Nephron (organoid): Measurements from ENCODE around the gene SPIRE2.

Experiments
- H3K27ac Mint-ChIP-seq, 3 experiments: 2 replicates each; pipeline ENCODE4 v1.8.0; 2020; ENCODE audit warnings: mixed read lengths in 3 of 3, mild to moderate bottlenecking in 2 of 3, moderate library complexity in 1 of 3
- H3K27me3 Mint-ChIP-seq: 2 replicates; pipeline ENCODE4 v1.8.0; 2021; ENCODE audit warnings: low read depth, mild to moderate bottlenecking, moderate library complexity, mixed read lengths
- H3K36me3 Mint-ChIP-seq: 2 replicates; pipeline ENCODE4 v1.8.0; 2020; ENCODE audit warnings: low read depth, mixed read lengths
- H3K4me1 Mint-ChIP-seq: 2 replicates; pipeline ENCODE4 v1.8.0; 2020; ENCODE audit warnings: mixed read lengths
- H3K4me3 Mint-ChIP-seq, 3 experiments: 2 replicates each; pipeline ENCODE4 v1.8.0; 2020; ENCODE audit warnings: mild to moderate bottlenecking in 3 of 3, mixed read lengths in 3 of 3, moderate library complexity in 2 of 3
- H3K9me3 Mint-ChIP-seq: 2 replicates; pipeline ENCODE4 v1.8.0; 2020; ENCODE audit warnings: mixed read lengths
- TF ChIP-seq, protein P1 (sequence below), 3 experiments: fragments of 200-600 bp; sonication (generic); IDR thresholded peaks; one replicate each; pipeline ENCODE4 v1.5.0; 2021; ENCODE audit warnings: antibody characterized with exemption in 3 of 3; ENCODE audit not compliant: unreplicated experiment in 3 of 3

The SPIRE2 gene

GRCh38 chr16:89845417-89845816, 17.1 kb downstream of the SPIRE2 start:
- Mint-ChIP-seq H3K27ac (no peak overlapping the region), H3K4me1 (peaks cover 4% of the 10 kb centered on the region), H3K4me3 (no peak overlapping the region), H3K9me3 (no peaks in the 10 kb centered on the region), H3K36me3 (no peaks in the 10 kb centered on the region), H3K27me3 (peaks cover 6% of the 10 kb centered on the region)
- TF ChIP-seq, protein P1, sequence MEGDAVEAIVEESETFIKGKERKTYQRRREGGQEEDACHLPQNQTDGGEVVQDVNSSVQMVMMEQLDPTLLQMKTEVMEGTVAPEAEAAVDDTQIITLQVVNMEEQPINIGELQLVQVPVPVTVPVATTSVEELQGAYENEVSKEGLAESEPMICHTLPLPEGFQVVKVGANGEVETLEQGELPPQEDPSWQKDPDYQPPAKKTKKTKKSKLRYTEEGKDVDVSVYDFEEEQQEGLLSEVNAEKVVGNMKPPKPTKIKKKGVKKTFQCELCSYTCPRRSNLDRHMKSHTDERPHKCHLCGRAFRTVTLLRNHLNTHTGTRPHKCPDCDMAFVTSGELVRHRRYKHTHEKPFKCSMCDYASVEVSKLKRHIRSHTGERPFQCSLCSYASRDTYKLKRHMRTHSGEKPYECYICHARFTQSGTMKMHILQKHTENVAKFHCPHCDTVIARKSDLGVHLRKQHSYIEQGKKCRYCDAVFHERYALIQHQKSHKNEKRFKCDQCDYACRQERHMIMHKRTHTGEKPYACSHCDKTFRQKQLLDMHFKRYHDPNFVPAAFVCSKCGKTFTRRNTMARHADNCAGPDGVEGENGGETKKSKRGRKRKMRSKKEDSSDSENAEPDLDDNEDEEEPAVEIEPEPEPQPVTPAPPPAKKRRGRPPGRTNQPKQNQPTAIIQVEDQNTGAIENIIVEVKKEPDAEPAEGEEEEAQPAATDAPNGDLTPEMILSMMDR (IDR thresholded peaks at IDR 0.05; ENCODE audit: unreplicated experiment in 3 of 3) = no peak

DNA sequence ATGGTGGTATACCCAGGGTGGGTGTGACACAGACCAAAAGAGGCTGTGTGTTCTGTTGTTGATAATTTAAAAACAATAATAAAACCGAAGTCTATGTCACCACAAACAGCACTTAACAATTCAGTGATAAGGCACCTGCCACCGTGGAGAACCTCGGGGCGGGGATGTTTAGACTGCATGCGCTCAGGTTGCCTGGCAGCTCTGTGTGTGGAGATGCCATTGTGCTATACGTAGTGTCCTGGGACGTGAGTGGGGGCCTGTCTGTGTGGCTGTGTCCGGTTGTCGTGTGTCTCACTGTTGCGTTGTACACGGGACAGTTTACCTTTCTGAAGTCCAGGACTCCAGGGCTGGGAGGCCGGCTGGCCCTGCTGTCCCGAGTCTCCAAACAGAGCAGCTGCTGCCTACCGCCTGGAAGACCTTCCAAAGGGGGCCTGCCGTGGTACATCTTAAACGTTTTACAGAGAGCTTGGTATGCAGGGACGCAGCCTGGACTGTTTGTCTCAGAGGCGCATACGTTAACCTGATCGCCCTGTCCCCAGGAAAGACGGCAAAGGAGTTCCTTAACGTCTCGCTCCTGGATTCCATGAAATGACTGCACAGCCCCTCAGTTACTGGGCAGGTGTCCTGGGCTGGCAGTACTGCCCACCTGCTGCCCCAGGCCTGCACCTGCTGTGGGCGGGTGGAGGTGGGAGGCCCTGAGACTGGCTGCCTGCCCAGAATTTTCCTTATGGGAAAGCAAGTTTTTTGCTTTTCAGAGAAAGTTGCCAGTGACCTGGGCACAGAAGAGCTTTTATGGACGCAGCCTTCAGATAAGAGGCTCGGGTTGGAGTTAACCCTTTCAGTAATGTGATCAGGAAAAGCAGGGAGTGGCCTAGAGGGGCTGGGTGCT, 19.0 kb downstream of the SPIRE2 start:
- Mint-ChIP-seq H3K36me3 (no peaks in the 10 kb centered on the region), H3K27ac (peak overlapping the region in 2 of 3 experiments; percentile 47 to 74), H3K4me3 (no peak overlapping the region), H3K27me3 (peaks cover 13% of the 10 kb centered on the region), H3K4me1 (peaks cover 4% of the 10 kb centered on the region), H3K9me3 (no peaks in the 10 kb centered on the region)
- TF ChIP-seq, protein P1 (IDR thresholded peaks at IDR 0.05; ENCODE audit: unreplicated experiment in 3 of 3) = no peak

DNA sequence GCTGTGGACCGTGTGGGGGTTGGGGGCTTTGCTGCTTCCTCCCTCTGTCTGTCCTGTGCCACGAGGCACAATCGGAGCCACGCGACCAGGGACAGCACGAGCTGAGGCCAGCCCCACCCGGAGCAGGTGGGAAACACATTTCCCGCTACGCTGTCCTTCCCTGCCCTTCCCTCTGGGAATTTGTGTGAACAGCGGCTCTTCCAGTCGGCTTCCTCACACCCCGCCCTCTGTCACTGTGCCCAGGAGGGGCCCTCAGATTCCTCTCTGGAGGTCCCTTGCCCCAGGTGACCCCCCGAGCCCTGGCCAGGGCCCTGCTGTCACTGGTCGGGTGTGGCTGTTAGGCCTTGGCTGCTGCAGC, 19.6 kb downstream of the SPIRE2 start:
- TF ChIP-seq, protein P1 (IDR thresholded peaks at IDR 0.05; ENCODE audit: unreplicated experiment in 3 of 3) = no peak
- Mint-ChIP-seq H3K36me3 (no peaks in the 10 kb centered on the region), H3K4me3 (no peak overlapping the region), H3K27me3 (peaks cover 13% of the 10 kb centered on the region), H3K4me1 (peaks cover 4% of the 10 kb centered on the region), H3K9me3 (no peaks in the 10 kb centered on the region), H3K27ac (peak overlapping the region in 2 of 3 experiments; percentile 47 to 74)

GRCh38 chr16:89848974-89849373, 20.7 kb downstream of the SPIRE2 start:
- Mint-ChIP-seq H3K27ac (no peak overlapping the region), H3K27me3 (peaks cover 16% of the 10 kb centered on the region), H3K36me3 (no peaks in the 10 kb centered on the region), H3K4me3 (no peak overlapping the region), H3K9me3 (no peaks in the 10 kb centered on the region), H3K4me1 (peaks cover 4% of the 10 kb centered on the region)
- TF ChIP-seq, protein P1 (IDR thresholded peaks at IDR 0.05; ENCODE audit: unreplicated experiment in 3 of 3) = no peak

GRCh38 chr16:89853306-89853993, 25.2 kb downstream of the SPIRE2 start:
- H3K36me3 Mint-ChIP-seq = no peaks in the 10 kb centered on the region
- no peak overlapping the region for H3K27ac Mint-ChIP-seq
- TF ChIP-seq, protein P1 (IDR thresholded peaks at IDR 0.05; ENCODE audit: unreplicated experiment in 3 of 3) = no peak
- H3K9me3 Mint-ChIP-seq = no peaks in the 10 kb centered on the region
- H3K4me3 Mint-ChIP-seq = no peak overlapping the region
- H3K4me1 Mint-ChIP-seq = no peaks in the 10 kb centered on the region
- peaks cover 11% of the 10 kb centered on the region for H3K27me3 Mint-ChIP-seq
